AG04449 (cell line): ENCODE data around the gene NABP2.
"Not testable (repeated sequence)": the region's sequence is repeated elsewhere in the genome, so short reads cannot be mapped to it uniquely, and the experiment has no call there.

Source experiments
- CTCF ChIA-PET: fragments of 350-600 bp; formaldehyde crosslinking; extraction: SDS; loops from one replicate; lab custom pipeline; 2021; ENCODE audit warnings: antibody characterized with exemption; lab: Yijun Ruan, JAX
- POLR2A ChIA-PET: fragments of 400-600, 350-600 bp; formaldehyde crosslinking; extraction: SDS; loops from one replicate; lab custom pipeline; 2020; ENCODE audit warnings: antibody characterized with exemption, inconsistent platforms; lab: Yijun Ruan, JAX
- DNase-seq: peaks from one replicate; pipeline ENCODE4 v3.0.0-alpha.2; 2010; ENCODE audit warnings: low read depth, low spot score
- H3K4me3 ChIP-seq: 2 replicates; pipeline ENCODE4 v1.5.1; 2011; ENCODE audit warnings: low read depth, mild to moderate bottlenecking, control low read depth, low read length
- TF ChIP-seq, protein P1 (sequence below): IDR thresholded peaks from one replicate; pipeline ENCODE4 v1.5.1; 2011; ENCODE audit warnings: mild to moderate bottlenecking, moderate library complexity, low read length, control low read depth, inconsistent platforms; ENCODE audit not compliant: insufficient read depth; ENCODE audit errors: missing control alignments

The NABP2 gene

DNA sequence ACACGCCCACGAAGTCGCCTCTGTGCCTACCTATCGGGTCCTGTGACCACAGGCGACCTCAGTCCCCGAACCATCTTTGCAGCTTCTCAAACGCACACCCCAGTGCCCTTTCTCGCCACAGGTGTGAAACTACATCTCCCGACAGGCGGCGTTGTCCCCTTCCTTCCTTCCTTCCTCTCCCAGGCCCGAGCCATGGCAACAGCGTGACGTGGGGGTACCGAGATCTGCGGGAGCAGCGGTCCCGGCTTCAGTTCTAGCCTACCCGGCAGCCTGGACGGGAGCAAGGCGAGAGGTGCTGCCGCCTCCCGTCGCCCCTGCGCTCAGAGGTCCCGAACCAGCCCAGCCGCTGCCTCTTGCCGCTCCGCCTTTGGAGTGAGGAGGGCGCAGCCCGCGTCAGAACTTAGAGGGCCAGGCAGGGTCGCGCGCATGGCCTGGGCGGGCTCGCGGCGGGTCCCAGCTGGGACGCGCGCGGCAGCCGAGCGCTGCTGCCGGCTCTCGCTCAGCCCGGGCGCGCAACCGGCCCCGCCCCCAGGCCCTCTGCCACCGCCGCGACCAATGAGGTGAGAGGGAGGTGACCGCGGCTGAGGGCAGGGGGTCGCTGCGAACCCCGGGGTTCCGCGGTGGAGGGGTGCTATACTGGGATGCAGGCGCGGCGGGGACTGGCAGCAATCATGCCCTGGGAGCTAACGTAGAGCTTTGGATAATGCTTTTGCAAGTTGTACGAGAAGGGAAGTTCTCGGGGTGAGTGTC, 42.7 kb downstream of the NABP2 start, which contains the start of gene COQ10A:
TSS of gene COQ10A (plus strand) at position 250 of the 750 bp plus-strand sequence. CDS start at position 427, 177 bp downstream.
- TF ChIP-seq, protein P1, sequence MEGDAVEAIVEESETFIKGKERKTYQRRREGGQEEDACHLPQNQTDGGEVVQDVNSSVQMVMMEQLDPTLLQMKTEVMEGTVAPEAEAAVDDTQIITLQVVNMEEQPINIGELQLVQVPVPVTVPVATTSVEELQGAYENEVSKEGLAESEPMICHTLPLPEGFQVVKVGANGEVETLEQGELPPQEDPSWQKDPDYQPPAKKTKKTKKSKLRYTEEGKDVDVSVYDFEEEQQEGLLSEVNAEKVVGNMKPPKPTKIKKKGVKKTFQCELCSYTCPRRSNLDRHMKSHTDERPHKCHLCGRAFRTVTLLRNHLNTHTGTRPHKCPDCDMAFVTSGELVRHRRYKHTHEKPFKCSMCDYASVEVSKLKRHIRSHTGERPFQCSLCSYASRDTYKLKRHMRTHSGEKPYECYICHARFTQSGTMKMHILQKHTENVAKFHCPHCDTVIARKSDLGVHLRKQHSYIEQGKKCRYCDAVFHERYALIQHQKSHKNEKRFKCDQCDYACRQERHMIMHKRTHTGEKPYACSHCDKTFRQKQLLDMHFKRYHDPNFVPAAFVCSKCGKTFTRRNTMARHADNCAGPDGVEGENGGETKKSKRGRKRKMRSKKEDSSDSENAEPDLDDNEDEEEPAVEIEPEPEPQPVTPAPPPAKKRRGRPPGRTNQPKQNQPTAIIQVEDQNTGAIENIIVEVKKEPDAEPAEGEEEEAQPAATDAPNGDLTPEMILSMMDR: peak; percentile 78

GRCh38 chr12:56267443-56268071, 43.4 kb downstream of the NABP2 start:
- POLR2A ChIA-PET: interaction anchor here (0.6 to 2.2 kb wide), 8 partner anchors 9 to 92 kb away, joined by 3 to 13 read pairs (median 6); partner anchors contain the start of genes ANKRD52, RNF41, SMARCC2 and STAT2

More for the DNA sequence above, 42.7 kb downstream of the NABP2 start, which contains the start of gene COQ10A:
- POLR2A ChIA-PET: interaction anchor here (0.6 to 2.2 kb wide), 10 partner anchors 9 to 93 kb away, joined by 3 to 13 read pairs (median 5); partner anchors contain the start of genes ANKRD52, RNF41, SMARCC2 and STAT2
- CTCF ChIA-PET: interaction anchor here (0.7 to 8.3 kb wide), 25 partner anchors 9 to 368 kb away, joined by 3 to 87 read pairs (median 5); partner anchors contain the start of genes ANKRD52, RNF41, SMARCC2 and TIMELESS
- no peak for DNase-seq
- peak within 1 kb of the TSS; percentile 87 for H3K4me3 ChIP-seq

GRCh38 chr12:56271031-56271430, 46.9 kb downstream of the NABP2 start:
- no peak for DNase-seq
- TF ChIP-seq, protein P1: peak; percentile 55
- CTCF ChIA-PET: interaction anchor here (0.6 to 8.3 kb wide), 15 partner anchors 9 to 193 kb away, joined by 3 to 87 read pairs (median 5); partner anchors contain the start of genes ANKRD52, RNF41 and SMARCC2
- no peak overlapping the region for H3K4me3 ChIP-seq
- POLR2A ChIA-PET: no interaction called here

More at GRCh38 chr12:56267443-56268071, 43.4 kb downstream of the NABP2 start:
- peak overlapping the region; percentile 87 for H3K4me3 ChIP-seq
- CTCF ChIA-PET: interaction anchor here (0.8 to 8.3 kb wide), 17 partner anchors 9 to 194 kb away, joined by 3 to 87 read pairs (median 6); partner anchors contain the start of genes ANKRD52, RNF41 and SMARCC2
- no peak for DNase-seq
- TF ChIP-seq, protein P1: no peak

DNA sequence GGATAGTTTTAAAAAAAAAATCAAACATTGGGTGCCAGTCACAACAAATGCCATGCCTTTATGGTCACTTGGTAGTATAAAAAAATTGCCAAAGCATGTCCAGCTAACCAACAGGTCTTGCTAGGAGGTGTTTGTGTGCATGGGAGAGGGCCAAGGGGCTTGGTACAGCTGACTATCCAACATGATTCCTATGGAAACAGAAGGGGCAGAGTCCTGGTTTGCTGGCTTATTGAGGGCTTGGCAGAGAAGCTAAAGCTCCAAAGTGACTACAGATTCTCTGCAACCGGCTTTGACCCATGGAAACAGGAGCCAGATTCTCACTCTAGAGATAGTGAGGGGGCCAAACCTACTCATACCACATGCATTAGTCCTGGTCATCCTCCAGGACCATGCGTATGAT, 48.3 kb downstream of the NABP2 start:
- POLR2A ChIA-PET, DNase-seq, H3K4me3 ChIP-seq: not testable (repeated sequence)
- CTCF ChIA-PET: interaction anchor here (1.4 to 8.3 kb wide), 4 partner anchors 11 to 26 kb away, joined by 4 to 87 read pairs (median 10); partner anchors contain the start of gene ANKRD52

DNA sequence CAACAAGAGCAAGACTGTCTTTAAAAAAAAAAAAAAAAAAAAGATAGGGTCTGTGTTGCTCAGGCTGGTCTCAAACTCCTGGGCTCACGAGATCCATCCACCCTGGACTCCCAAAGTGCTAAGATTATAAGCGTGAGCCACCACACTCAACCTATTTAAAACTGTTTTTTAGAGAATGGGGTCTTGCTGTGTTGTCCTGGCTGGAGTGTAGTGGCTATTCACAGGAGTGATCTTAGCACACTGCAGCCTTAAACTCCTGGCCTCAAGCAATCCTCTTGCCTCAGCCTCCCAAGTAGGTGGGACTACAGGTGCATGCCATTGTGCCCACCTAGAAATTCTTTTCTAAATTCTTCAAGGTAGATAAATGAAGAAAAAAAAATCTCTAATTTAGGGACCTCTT, 50.2 kb downstream of the NABP2 start:
- no peak for DNase-seq
- POLR2A ChIA-PET: no interaction called here
- no peak overlapping the region for H3K4me3 ChIP-seq
- CTCF ChIA-PET: no interaction called here
- TF ChIP-seq, protein P1: no peak

DNA sequence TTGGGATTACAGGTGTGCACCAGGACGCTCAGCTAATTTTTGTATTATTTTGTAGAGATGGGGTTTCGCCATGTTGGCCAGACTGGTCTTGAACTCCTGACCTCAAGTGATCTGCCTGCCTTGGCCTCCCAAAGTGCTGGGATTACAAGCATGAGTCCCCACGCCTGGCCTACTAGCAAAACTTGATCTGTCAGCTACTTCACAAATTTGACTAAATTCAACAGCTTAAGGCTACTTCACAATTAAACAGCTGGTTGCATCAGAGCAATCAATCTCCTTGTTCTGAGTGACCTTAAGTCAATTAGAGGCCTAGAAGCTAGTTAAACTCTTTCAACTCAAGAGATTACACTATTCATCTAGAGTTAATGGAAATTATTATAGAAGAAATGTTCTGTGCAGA, 54.8 kb downstream of the NABP2 start:
- POLR2A ChIA-PET: no interaction called here
- TF ChIP-seq, protein P1: no peak
- no peak overlapping the region for H3K4me3 ChIP-seq
- CTCF ChIA-PET: interaction anchor here (1.0 to 4.9 kb wide), 4 partner anchors 8 to 21 kb away, joined by 3 to 37 read pairs (median 4); partner anchors contain the start of genes ANKRD52 and COQ10A
- DNase-seq: no peak
